Measurements from ENCODE around the gene DLGAP3. TPM values are rescaled to one million over a fixed set of nuclear protein-coding genes. Genes with fewer than 3 reads are reported as not detected.
"Not testable (repeated sequence)": the region's sequence is repeated elsewhere in the genome, so short reads cannot be mapped to it uniquely, and the experiment has no call there.

The DLGAP3 gene
- total RNA-seq, 1 donor from 2014 or later = 0.23 TPM

DNA sequence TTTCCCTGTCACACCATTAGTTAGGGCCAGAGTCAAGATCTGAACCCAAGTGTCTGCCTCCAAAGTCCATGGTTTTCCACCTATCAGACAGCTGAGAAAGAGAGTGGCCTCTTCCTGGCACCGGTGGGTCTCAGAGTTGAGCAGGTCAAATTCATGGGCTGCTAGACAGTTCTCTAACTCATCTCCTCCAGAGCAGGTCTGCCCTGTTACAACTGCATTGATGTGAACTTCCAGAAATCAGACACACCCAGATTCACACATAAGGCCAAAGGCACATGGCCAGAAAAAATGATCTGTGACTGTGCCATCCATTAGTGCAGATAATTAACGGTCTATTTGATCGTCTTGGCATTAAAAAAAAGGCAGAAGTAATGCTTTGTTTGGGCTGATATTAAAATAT lies 87.4 kb downstream of the DLGAP3 start:
- DNase-seq (ENCODE audit: extremely low read depth, low read depth, low spot score) = no peak

DNA sequence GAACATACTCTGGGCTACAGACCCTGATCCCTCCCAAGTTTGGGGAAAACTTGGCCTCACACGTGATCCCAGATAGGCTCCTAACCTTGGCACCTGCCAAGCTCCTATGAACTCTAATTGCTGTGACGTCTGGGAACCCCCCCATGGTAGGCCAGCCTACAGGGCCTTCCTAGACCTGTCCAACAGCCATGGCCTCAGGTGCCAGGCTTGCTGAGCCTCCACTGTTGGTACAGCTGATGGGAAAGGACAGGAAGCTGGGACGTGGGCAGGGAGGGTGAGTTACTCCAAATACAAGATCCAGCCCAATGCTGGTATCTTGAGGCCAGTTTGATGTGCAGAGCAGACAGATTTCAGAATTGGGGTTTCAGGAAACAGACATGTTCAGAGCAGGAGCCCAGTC lies 89.0 kb downstream of the DLGAP3 start:
- no peak for DNase-seq (ENCODE audit: extremely low read depth, low read depth, low spot score)

DNA sequence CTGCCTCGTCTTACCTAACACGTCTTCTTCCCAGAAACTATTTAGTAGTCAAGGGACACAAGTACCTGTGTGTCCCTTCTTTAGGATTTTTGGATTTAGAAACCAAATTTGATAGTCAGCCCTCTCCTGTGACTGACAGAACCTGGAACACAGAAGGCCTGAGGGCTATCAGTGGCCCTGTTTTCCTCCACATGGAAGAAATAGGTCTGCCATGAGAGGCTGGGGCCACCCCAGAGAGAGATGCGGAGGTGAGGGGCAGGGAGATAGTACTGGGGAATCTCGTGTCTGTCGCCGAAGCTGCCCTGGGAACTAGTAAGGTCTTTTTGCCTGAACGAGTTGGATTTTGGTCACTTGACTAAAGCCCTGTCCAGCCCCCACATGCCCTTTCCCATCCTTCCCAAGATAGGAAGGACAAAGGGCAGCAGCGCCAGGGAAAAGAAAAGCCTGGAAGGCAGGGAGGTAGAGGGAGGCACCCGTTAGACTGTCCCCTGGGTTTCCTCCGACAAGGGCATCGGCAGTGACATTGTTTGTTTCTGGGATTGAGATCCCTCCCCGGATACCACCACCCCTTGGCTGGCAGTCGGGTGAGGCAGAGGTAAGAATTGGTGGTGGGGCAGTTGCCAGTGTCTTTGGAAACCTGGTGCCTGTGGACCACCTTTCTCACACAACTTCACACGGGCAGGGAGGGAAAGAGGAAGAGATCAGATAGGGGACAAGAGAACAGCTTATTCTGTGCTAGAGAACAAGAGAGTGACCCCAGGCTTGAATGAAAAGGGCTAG lies 89.7 kb downstream of the DLGAP3 start:
- DNase-seq (ENCODE audit: extremely low read depth, low read depth, low spot score) = no peak

DNA sequence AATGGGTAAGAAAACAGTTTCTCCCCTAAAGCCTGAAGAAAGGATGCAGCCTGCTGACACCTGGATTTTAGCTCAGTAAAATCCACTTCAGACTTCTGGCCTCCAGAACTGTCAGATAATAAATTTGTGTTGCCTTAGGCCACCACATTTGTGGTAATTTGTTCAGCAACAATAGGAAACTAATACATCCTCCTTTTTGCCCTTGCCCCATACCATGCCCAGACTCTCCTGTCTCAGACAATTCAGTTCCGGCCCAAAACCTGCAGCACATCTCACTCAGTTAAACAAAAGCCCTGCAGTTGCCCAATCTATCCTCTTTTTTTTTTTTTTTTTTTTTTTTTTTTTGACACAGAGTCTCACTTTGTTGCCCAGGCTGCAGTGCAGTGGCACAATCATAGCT lies 95.7 kb downstream of the DLGAP3 start:
- DNase-seq (ENCODE audit: extremely low read depth, low read depth, low spot score) = no peak

DNA sequence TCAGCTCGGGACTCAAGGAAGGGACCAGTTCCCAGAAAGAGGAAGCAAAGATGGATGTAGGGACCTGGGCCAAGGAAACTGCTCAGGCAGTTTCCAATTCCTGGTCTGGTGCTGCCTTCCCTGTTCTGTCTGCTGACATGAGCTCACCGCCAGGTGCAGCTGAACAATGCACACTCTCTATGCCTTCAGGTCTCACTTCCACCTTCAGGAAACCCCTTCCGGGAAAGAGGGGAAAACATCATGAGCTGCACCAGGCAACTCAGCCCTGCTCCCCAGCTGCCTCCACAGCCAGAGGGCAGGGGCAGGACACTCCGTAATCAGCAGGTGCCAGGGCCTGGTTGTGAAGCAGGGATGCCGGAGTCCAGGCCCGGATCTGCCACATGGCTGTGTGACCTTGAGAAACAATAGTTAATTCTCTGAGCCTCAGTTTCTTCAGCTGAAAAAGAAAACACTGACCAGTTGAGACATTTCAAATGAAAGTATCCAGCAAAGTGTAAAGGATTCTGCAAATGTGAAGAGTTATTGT lies 97.7 kb downstream of the DLGAP3 start:
- DNase-seq (ENCODE audit: extremely low read depth, low read depth, low spot score) = no peak

DNA sequence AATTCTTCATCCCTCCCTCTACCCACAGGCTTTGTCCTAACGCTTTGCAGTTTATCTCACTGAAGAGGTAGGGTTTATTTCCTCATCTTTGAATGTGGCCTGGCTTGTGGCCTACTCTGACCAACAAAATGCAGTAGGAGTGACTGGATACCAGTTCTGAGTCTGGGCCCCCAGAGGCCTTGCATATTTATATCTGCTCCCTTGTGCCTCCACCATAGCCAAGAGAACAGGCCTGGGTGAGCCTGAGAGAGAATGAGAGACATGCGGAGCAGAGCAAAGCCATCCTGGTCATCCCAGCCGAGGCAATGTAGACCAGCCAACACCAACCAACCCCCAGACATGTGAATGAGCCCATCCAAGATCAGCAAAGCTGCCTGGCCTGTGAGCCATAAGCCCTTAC lies 100.2 kb downstream of the DLGAP3 start:
- no peak for DNase-seq (ENCODE audit: extremely low read depth, low read depth, low spot score)

DNA sequence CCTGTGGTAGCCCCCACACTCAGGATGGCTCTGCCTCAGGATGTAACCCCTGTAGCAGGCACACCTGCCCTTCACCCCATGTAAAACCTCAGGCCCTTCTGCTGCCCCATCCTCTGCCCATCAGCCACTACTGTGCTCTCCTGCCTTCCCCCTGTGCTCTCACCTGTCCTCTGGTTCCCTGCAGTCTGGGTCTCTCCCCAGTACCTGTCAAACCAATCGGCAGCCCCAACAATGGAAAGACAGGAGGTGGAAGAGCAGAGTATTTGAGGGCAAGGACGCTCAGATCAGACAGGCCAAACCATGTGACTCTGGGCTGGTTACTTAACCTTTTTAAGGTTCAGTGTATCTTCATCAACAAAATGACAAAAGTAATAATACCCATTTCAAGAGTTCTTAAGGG lies 100.8 kb downstream of the DLGAP3 start:
- DNase-seq (ENCODE audit: extremely low read depth, low read depth, low spot score) = no peak

DNA sequence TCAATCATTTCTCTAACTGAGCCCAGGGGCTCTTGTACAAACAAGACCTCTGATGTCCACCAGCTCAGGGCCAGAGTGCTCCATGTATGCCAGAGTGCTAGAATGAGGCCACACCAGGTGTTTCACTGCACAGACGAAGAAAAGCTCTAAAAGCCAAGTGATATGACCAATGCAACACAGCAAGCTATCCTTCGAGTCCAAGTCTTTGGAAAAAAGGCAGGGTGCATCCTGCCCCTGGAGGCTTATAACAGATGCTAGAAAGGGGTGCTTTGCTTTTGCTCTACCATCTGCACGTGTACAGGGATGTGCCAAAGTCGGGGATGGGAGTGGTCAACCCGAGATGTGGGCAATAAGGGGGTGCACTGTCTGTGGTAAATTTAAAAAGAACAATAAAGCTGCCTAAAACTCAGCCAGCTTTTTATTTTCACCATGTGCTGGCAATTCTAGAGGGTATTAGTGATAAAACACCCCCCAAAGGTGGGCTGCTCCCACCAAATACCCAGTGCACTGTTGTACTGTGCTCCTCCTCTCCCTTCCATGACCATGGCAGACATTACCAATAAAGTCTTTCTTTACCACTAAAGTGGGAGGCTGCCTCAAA lies 102.0 kb downstream of the DLGAP3 start:
- no peak for DNase-seq (ENCODE audit: extremely low read depth, low read depth, low spot score)

DNA sequence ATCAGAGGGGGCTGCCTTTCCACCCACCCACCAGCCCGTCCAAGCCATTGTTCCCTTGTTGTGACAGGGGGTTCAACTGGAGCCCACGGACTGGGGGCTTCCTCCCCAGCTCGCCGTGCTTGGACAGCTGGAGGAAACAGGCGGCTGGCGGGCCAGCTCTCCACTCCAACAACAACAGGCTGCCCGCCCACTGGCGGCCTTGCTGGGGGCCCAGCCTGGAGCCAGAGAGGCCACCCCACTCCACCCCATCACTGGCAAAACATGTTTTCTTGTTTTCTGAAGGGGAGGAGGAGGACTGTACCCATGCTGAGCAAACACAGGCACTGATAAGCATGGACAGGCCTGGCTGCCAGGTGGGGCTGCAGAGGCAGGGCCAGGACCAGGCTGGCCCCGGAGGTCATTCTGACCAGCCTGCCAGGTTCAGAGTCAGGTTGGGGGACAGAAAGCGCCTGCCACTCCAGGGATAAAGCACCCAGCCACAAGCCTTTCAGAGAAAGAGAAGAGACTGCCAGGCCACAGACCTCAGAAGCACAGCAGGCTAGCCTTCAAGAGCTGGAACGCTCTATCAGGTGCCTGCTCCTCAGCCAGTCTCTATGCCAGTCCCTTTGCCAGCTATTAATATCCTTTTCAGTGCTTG lies 103.9 kb downstream of the DLGAP3 start:
- DNase-seq (ENCODE audit: extremely low read depth, low read depth, low spot score) = no peak

DNA sequence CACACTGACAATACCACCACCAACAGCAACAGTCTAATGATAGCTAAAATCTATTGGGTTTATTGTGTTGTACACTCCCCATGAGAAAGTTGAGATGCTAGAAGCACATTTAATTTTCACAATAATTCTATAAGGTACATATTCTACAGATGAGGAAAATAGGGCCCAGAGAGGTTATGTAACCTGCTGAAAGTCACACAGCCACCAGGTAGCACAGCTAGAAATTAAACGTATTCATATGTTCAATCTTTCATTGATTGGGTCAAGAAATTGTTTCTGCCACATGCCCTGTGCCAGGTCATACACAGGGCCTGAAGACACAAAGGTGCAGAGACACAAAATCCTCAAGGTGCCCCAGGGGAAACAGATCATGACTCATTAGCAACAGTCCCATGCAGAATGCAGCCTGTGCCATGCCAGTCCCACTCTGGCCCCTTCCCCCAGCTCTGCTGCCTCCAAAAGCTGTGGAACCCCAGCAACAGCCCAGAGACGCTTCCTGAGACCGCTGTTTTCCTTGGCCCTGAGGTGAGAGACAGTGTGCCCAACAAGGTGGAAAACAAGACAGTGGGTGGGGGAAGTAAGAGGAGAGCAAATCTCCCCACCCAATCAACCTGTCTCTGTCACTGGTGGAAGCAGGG lies 104.5 kb downstream of the DLGAP3 start:
- no peak for DNase-seq (ENCODE audit: extremely low read depth, low read depth, low spot score)

DNA sequence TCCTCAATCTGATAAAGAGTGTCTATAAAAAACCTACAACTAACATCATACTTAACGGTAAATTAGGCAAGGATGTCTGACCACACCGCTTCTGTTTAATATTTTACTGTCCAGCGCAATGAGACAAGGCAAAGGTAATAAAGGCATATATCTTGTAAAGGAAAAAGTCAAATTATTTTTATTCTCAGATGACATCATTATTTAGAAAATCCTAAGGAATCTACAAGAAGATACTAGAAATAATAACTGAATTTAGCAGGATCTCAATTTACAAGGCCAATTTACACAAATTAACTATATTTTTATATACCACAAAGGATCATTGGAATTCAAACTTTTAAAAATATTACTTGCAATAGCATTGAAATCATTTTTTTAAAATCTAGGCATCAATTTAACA lies 107.2 kb downstream of the DLGAP3 start:
- DNase-seq (ENCODE audit: extremely low read depth, low read depth, low spot score) = no peak

DNA sequence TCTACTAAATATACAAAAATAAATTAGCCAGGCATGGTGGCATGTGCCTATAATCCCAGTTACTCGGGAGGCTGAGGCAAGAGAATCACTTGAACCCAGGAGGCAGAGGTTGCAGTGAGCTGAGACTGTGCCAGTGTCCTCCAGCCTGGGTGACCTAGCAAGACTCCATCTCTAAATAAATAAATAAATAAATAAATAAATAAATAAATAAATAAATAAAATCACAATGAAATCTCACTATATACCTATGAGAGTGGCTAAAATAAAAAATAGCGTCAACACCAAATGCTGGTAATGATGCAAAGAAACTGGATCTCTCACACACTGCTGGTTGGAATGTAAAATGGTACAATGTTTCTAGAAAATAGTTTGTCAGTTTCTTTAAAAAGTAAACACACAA lies 110.6 kb downstream of the DLGAP3 start:
- DNase-seq (ENCODE audit: extremely low read depth, low read depth, low spot score) = not testable (repeated sequence)

DNA sequence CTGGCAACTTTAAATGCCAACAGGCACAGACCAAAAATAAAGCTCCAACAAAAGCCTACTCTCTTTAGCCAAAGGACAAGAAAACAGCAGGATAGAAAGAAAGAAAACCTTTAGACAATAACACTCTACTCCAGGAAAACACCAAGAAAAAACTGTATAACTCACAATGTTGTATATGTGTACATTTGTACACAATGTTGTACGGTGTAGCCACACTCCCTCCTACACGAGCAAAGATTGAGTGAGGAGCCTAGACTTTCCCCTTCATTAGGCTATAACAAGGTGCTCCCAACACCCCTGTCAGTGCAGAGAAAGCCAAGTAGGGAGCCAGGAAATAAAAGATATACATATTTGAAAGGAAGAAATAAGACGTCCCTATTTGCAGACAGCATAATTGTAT lies 112.7 kb downstream of the DLGAP3 start:
- DNase-seq (ENCODE audit: extremely low read depth, low read depth, low spot score) = no peak

DNA sequence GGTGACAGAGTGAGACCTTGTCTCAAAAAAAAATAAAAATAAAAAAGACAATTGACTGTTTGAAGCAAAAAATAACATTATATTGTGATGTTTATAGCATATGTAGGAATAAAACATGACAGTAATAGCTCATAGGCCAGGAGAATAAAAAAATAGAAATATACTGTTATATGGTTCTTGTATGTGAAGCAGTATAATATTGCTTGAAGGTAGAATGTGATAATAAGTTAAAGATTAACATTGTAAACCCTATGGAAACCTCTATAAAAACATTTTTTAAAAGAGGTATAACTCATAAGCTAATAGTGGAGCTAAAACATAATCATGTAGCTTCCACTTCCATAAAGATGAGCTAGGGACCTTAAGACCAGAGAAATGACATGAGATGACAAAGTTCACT lies 113.1 kb downstream of the DLGAP3 start:
- DNase-seq (ENCODE audit: extremely low read depth, low read depth, low spot score) = no peak

Other genes starting within 250 kb of the DLGAP3 start
- not detected in 2 replicates for gene GJB5, start 174.6 kb downstream of the DLGAP3 start, total RNA-seq
- 0.44 TPM in 1 of 2 replicates, not detected in the other for gene GJB4, start 169.9 kb downstream of the DLGAP3 start, total RNA-seq
- gene GJB3, start 148.4 kb downstream of the DLGAP3 start, total RNA-seq = 0.35 and 0.87 TPM in 2 replicates
- gene GJA4, start 136.7 kb downstream of the DLGAP3 start, total RNA-seq = 3.2 and 62.1 TPM in 2 replicates
- 34.1 and 40.2 TPM in 2 replicates for gene SMIM12, start 69.9 kb downstream of the DLGAP3 start, total RNA-seq
- gene TMEM35B, start 55.7 kb upstream of the DLGAP3 start, total RNA-seq = 31.6 and 56.6 TPM in 2 replicates
- gene ZMYM6, start 102.3 kb upstream of the DLGAP3 start, total RNA-seq = 11.7 and 14.7 TPM in 2 replicates
- 13.8 and 17.9 TPM in 2 replicates for gene ZMYM1, start 149.7 kb upstream of the DLGAP3 start, total RNA-seq

All from glomerular endothelial cell (primary cell).